HepG2 (cell line): ENCODE results near the gene CCT3. TPM values are rescaled to one million over a fixed set of nuclear protein-coding genes. Genes with fewer than 3 reads are reported as not detected.

Experiments
- ATAC-seq: fragments of 200-7000 bp; cut with Tn5 transposase; 3 replicates; pipeline ENCODE4 v1.9.1; 2020; ENCODE audit warnings: mild to moderate bottlenecking, moderate library complexity
- BruUV-seq: library from RNA; stranded (reverse); fragments of 400-500 nt; replicated peaks from 2 replicates; lab custom pipeline; 2021; lab: Mats Ljungman, UMichigan
- CTCF ChIA-PET: fragments of 300-600 bp; formaldehyde crosslinking; extraction: SDS; loops from one replicate; lab custom pipeline; 2021; ENCODE audit warnings: low total read pairs, inconsistent platforms, low intra/inter-chr PET ratio; lab: Yijun Ruan, JAX
- POLR2A ChIA-PET: fragments of 350-600 bp; sonication (Branson Sonifier 250); formaldehyde crosslinking; loops from one replicate; lab custom pipeline; 2020; ENCODE audit warnings: antibody characterized with exemption, inconsistent platforms; lab: Yijun Ruan, JAX
- DNase-seq: peaks from one replicate; pipeline ENCODE4 v3.0.0-alpha.2; 2015; ENCODE audit warnings: low spot score
- FAIRE-seq: peaks from 3 replicates; lab custom pipeline; 2011; peaks lifted over from hg19 to GRCh38; lab: Jason Lieb, UNC
- H2AFZ ChIP-seq: one replicate; pipeline ENCODE4 v1.6.1; 2011; ENCODE audit warnings: low read length, inconsistent platforms
- H3K27ac ChIP-seq: fragments of 300-600 bp; 3 replicates; pipeline ENCODE4 v1.8.0; 2011; ENCODE audit warnings: mixed run types, mild to moderate bottlenecking, mixed read lengths, low read length, inconsistent platforms; ENCODE audit not compliant: insufficient read depth; ENCODE audit errors: extremely low read length
- H3K27me3 ChIP-seq, 2 experiments: fragments of 200-600 bp in 1 of 2; 2 replicates in 1 of 2; 3 replicates in 1 of 2; pipeline versions ENCODE4 v1.6.0 to v1.8.0; 2011; ENCODE audit warnings: low read length in 2 of 2, mild to moderate bottlenecking in 2 of 2, moderate library complexity in 2 of 2, inconsistent platforms in 1 of 2; ENCODE audit not compliant: insufficient read depth in 2 of 2, control insufficient read depth in 1 of 2
- H3K36me3 ChIP-seq, 2 experiments: fragments of 200-600 bp in 1 of 2; replicated peaks in 1 of 2; 2 replicates in 1 of 2; 3 replicates in 1 of 2; pipeline versions ENCODE4 v1.5.1 to v1.8.0; 2011; ENCODE audit warnings: low read length in 2 of 2, inconsistent platforms in 1 of 2; ENCODE audit not compliant: insufficient read depth in 2 of 2, control insufficient read depth in 1 of 2
- H3K4me1 ChIP-seq: 2 replicates; pipeline ENCODE4 v1.5.1; 2012; ENCODE audit warnings: low read length, inconsistent platforms; ENCODE audit not compliant: insufficient read depth
- H3K4me2 ChIP-seq: 2 replicates; pipeline ENCODE4 v1.6.0; 2011; ENCODE audit warnings: low read depth, low read length, inconsistent platforms
- H3K4me3 ChIP-seq, 3 experiments: fragments of 200-600 bp in 1 of 3; sonication (generic), shearing (Covaris generic) in 1 of 3; replicated peaks in 1 of 3; 2 replicates each; pipeline ENCODE4 v1.5.1; 2011 to 2016; ENCODE audit warnings: low read length in 3 of 3, inconsistent platforms in 2 of 3, low read depth in 2 of 3, mild to moderate bottlenecking in 2 of 3, control low read depth in 1 of 3, mixed read lengths in 1 of 3; ENCODE audit not compliant: insufficient read depth in 1 of 3
- H3K79me2 ChIP-seq: one replicate; pipeline ENCODE4 v1.6.1; 2011; ENCODE audit warnings: low read length, inconsistent platforms; ENCODE audit not compliant: insufficient read depth
- H3K9ac ChIP-seq: 2 replicates; pipeline ENCODE4 v1.6.0; 2011; ENCODE audit warnings: mild to moderate bottlenecking, low read depth, low read length, inconsistent platforms; ENCODE audit not compliant: insufficient read depth
- H3K9me3 ChIP-seq: 2 replicates; pipeline ENCODE4 v1.5.1; 2012; ENCODE audit warnings: mild to moderate bottlenecking, low read length
- H4K20me1 ChIP-seq: 2 replicates; pipeline ENCODE4 v1.6.0; 2011; ENCODE audit warnings: inconsistent platforms, mild to moderate bottlenecking, low read length, moderate library complexity; ENCODE audit not compliant: insufficient read depth
- GMEB1 ChIP-seq: sonication (generic); formaldehyde crosslinking; IDR thresholded peaks from 2 replicates; pipeline ENCODE4 v1.5.1; 2020; ENCODE audit warnings: missing genetic modification reagents, mild to moderate bottlenecking, borderline replicate concordance
- KLF16 ChIP-seq, 2 experiments: sonication (generic) in 1 of 2; formaldehyde crosslinking in 1 of 2; IDR thresholded peaks; 2 replicates each; pipeline versions ENCODE4 v1.6.1 to v1.8.0; 2016 to 2023; ENCODE audit warnings: missing genetic modification reagents in 2 of 2, missing compliant biosample characterization in 1 of 2
- NCOA2 ChIP-seq: sonication (generic); formaldehyde crosslinking; IDR thresholded peaks from 2 replicates; pipeline ENCODE4 v1.8.0; 2022; ENCODE audit warnings: inconsistent platforms
- PITX1 ChIP-seq: sonication (generic); formaldehyde crosslinking; IDR thresholded peaks from 2 replicates; pipeline ENCODE4 v1.5.1; 2020; ENCODE audit warnings: mild to moderate bottlenecking, missing genetic modification reagents
- POLR2AphosphoS5 ChIP-seq: IDR thresholded peaks from 2 replicates; pipeline ENCODE4 v1.6.1; 2012; ENCODE audit warnings: low read depth, low read length
- RARA ChIP-seq: IDR thresholded peaks from 2 replicates; pipeline ENCODE4 v1.6.1; 2016; ENCODE audit warnings: missing genetic modification reagents, missing compliant biosample characterization
- REST ChIP-seq, 2 experiments: IDR thresholded peaks; 2 replicates each; pipeline ENCODE4 v1.6.1; 2011 to 2012; ENCODE audit warnings: low read length in 2 of 2, borderline replicate concordance in 1 of 2, low read depth in 1 of 2, mild to moderate bottlenecking in 1 of 2, moderate library complexity in 1 of 2
- TGIF2 ChIP-seq: IDR thresholded peaks from 2 replicates; pipeline ENCODE4 v1.6.1; 2016; ENCODE audit warnings: control low read depth, missing compliant biosample characterization
- TOPORS ChIP-seq: sonication (generic); formaldehyde crosslinking; IDR thresholded peaks from 2 replicates; pipeline ENCODE4 v1.8.0; 2023; ENCODE audit warnings: mild to moderate bottlenecking, missing genetic modification reagents
- WIZ ChIP-seq: sonication (generic); formaldehyde crosslinking; IDR thresholded peaks from 2 replicates; pipeline ENCODE4 v1.5.1; 2020; ENCODE audit warnings: mild to moderate bottlenecking, missing genetic modification reagents
- ZNF280B ChIP-seq: sonication (generic); formaldehyde crosslinking; IDR thresholded peaks from 2 replicates; pipeline ENCODE4 v1.5.0; 2020; ENCODE audit warnings: missing genetic modification reagents, mild to moderate bottlenecking, borderline replicate concordance
- WGBS: methylation state at CpG from one replicate; pipeline ENCODE4 v1.1.6; 2017; ENCODE audit warnings: low lambda C conversion rate; 5-methylcytosine and 5-hydroxymethylcytosine counted together
- in situ Hi-C: cut with HindIII; loops from 2 replicates; pipeline ENCODE4 v1.10.0; 2017; ENCODE audit warnings: low pct_unique_long_range_greater_than_20kb; ENCODE audit not compliant: extremely low pct_ligation_motif_present
- intact Hi-C: fragments of 100-400 bp; cut with micrococcal nuclease; formaldehyde crosslinking; loops from one replicate; pipeline ENCODE4 v1.10.0; 2022; ENCODE audit not compliant: unreplicated experiment
- polyA plus RNA-seq, 8 experiments: library from polyadenylated mRNA; depleted of rRNA in 3 of 8; stranded (reverse) in 7 of 8; unstranded in 1 of 8; fragments of >200 nt; fragmentation: Illumina TruSeq in 4 of 8; extraction: Trizol in 4 of 8; gene quantifications; 2 replicates each; pipeline versions ENCODE4 v1.2.1 to v1.2.3, GENCODE V29; 2011 to 2016; ENCODE audit warnings: low read depth in 4 of 8, missing spikeins in 1 of 8, mixed read lengths in 1 of 8; ENCODE audit not compliant: insufficient read depth in 1 of 8
- total RNA-seq, 5 experiments: library from RNA; depleted of rRNA; stranded (reverse); fragments of >200 nt; fragmentation: Illumina TruSeq; extraction: Trizol; gene quantifications; 2 replicates each; pipeline ENCODE4 v1.2.3, GENCODE V29; 2016; ENCODE audit warnings: low read depth in 1 of 5

Gene CCT3
- total and polyA plus RNA-seq, 2 of the 13 experiments (the other 11 are each of a cell fraction or from before 2014, with no cell fraction given): 319 to 615 TPM

GRCh38 chr1:156270314-156270713 lies 67.8 kb downstream of the CCT3 start:
- Histone ChIP-seq H3K4me1 (no peaks in the 10 kb centered on the region), H4K20me1 (no peaks in the 10 kb centered on the region), H3K4me3 (no peak overlapping the region), H2AFZ (no peak overlapping the region), H3K79me2 (no peaks in the 10 kb centered on the region), H3K4me2 (no peak overlapping the region), H3K9ac (no peak overlapping the region), H3K36me3 (peaks cover 49 to 82% of the 10 kb centered on the region in 2 experiments), H3K27ac (no peak overlapping the region), H3K9me3 (no peaks in the 10 kb centered on the region), H3K27me3 (no peaks in the 10 kb centered on the region)
- intact Hi-C loops: no loop called here
- WGBS: 100% methylated on average over 3 of the region's 3 CpGs
- DNase-seq (no peak), ATAC-seq (no peak), FAIRE-seq (no peak)
- in situ Hi-C loops: no loop called here
- BruUV-seq: no TSS peak
- CTCF ChIA-PET: no interaction called here
- TF ChIP-seq NCOA2 (CRISPR knock-in tag): no peak
- TF ChIP-seq REST (IDR thresholded peaks at IDR 0.05; ENCODE audit: borderline replicate concordance in 1 of 2, low read depth in 1 of 2, low read length in 2 of 2): no peak
- TF ChIP-seq WIZ (CRISPR knock-in tag): no peak
- TF ChIP-seq KLF16 (CRISPR knock-in tag; IDR thresholded peaks at IDR 0.05): no peak
- TF ChIP-seq TGIF2: no peak
- no peak for TF ChIP-seq TOPORS (CRISPR knock-in tag)
- no peak for TF ChIP-seq ZNF280B (CRISPR knock-in tag)
- no peak for TF ChIP-seq POLR2AphosphoS5
- no peak for TF ChIP-seq RARA (CRISPR knock-in tag)
- TF ChIP-seq PITX1: no peak
- TF ChIP-seq GMEB1 (CRISPR knock-in tag): no peak
- POLR2A ChIA-PET: interaction anchor here (3.1 kb wide), 1 partner anchor 12 kb away, joined by 18 read pairs; the partner anchor contains the start of gene SMG5
